ENCODE results near the gene CCR4.
"Not testable (repeated sequence)": the region's sequence is repeated elsewhere in the genome, so short reads cannot be mapped to it uniquely, and the experiment has no call there.

The CCR4 gene

GRCh38 chr3:32951410-32951811 is at the start of gene CCR4:
Gene CCR4, plus strand, starts transcription at chr3:32951644. Its CDS starts 1,779 bp downstream, at chr3:32953423.
- no peak for DNase-seq

- not testable (repeated sequence) for DNase-seq
These were observed 48.5 kb upstream of the CCR4 start for GRCh38 chr3:32902887-32903371.

GRCh38 chr3:32903953-32904352 is 47.5 kb upstream of the CCR4 start:
- no peak for DNase-seq

GRCh38 chr3:32909999-32910398 is 41.4 kb upstream of the CCR4 start:
- DNase-seq, result no peak

GRCh38 chr3:32910954-32911353 is 40.5 kb upstream of the CCR4 start:
- no peak for DNase-seq

- DNase-seq, result no peak
These were observed 39.4 kb upstream of the CCR4 start for GRCh38 chr3:32912046-32912445.

- DNase-seq, result peak in 1 of 2 experiments; percentile 23
These were observed 37.5 kb upstream of the CCR4 start for GRCh38 chr3:32913790-32914446.

GRCh38 chr3:32919920-32920319 is 31.5 kb upstream of the CCR4 start:
- DNase-seq, result no peak

GRCh38 chr3:32922078-32922477 is 29.4 kb upstream of the CCR4 start:
- DNase-seq, result no peak

GRCh38 chr3:32930161-32930560 is 21.3 kb upstream of the CCR4 start:
- DNase-seq, result no peak

GRCh38 chr3:32931273-32931672 is 20.2 kb upstream of the CCR4 start:
- not testable (repeated sequence) for DNase-seq

GRCh38 chr3:32934150-32934742 is 17.2 kb upstream of the CCR4 start:
- DNase-seq, result peak in 1 of 2 experiments; percentile 15

- no peak for DNase-seq
These were observed 14.1 kb upstream of the CCR4 start for GRCh38 chr3:32937331-32937730.

- DNase-seq, result not testable (repeated sequence)
These were observed 11.7 kb upstream of the CCR4 start for GRCh38 chr3:32939531-32940284.

- no peak for DNase-seq
These were observed 10.7 kb upstream of the CCR4 start for GRCh38 chr3:32940726-32941125.

GRCh38 chr3:32945136-32945535 is 6.3 kb upstream of the CCR4 start:
- no peak for DNase-seq

- not testable (repeated sequence) for DNase-seq
These were observed 5.8 kb upstream of the CCR4 start for GRCh38 chr3:32945598-32945997.

GRCh38 chr3:32946973-32947788 is 4.3 kb upstream of the CCR4 start:
- DNase-seq, result no peak

- DNase-seq, result peak; percentile 69 to 78
These were observed 3.6 kb upstream of the CCR4 start for GRCh38 chr3:32947789-32948238.

- DNase-seq, result no peak
These were observed 2.6 kb upstream of the CCR4 start for GRCh38 chr3:32948625-32949445.

GRCh38 chr3:32950516-32950915 is 928 bp upstream of the CCR4 start:
- DNase-seq, result no peak
